TTC549 (cell line): Measurements from ENCODE around the gene RANBP17.
"Not testable (repeated sequence)": the region's sequence is repeated elsewhere in the genome, so short reads cannot be mapped to it uniquely, and the experiment has no call there.

Experiments
- FAIRE-seq: peaks from 2 replicates; lab custom pipeline; 2012; peaks lifted over from hg19 to GRCh38; lab: Jason Lieb, UNC

Gene RANBP17

DNA sequence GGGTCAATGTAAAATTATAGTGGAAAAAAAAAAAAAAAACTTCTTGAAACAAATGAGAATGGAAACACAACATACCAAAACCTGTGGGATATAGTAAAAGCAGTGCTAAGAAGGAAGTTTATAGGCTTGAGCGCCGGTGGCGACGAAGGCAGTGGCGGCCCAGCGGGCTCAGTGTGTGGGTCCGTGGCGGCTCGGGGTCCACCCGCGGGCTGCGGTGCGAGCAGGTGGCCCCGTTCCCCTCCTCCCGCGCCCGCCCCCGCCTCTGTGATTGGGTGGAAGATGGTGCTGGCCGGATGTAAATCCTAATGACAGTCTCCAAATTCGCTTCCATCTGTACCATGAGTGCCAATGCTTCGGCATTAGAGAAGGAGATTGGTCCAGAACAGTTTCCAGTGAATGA, 389.7 kb downstream of the RANBP17 start:
- FAIRE-seq, result no peak

DNA sequence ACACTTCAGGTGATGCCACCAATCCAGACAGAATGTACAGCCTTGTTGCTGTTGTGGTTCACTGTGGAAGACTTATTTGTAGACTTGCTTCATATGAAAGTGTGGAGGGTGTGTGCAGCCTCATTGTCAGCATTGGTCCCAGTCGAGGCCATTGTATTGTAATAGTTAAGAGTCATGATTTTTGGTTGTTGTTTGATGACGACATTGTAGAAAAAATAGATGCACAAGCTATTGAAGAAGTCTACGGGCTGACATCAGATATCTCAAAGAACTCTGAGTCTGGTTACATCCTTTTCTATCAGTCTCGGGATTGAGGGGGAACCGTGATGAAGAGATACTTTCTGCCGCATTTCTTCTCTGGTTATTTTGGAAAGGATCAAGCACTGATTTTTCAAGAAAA, 390.9 kb downstream of the RANBP17 start:
- no peak for FAIRE-seq

DNA sequence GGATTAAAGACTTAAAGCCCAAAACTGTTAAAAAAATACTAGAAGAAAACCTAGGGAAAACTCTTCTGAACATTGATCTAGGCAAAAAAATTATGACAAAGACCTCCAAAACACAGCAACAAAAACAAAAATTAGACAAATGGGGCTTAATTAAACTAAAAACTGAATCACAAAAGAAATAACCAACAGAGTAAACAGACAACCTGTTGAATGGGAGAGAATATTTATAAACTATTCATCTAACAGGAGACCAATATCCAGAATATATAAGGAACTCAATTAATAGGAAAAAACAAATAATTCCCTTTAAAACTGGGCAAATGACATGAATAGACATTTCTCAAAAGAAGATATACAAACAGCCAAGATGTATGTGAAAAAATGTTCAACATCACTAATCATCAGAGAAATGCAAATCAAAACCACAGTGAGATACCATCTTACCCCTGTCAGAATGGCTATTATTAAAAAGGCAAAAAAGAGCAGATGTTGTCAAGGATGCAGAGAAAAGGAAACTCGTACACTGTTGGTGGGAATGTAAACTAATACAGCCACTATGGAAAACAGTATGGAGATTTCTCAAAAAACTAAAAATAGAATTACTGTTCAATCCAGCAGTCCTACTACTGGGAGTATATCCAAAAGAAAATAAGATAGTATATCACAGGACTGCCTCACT, 397.1 kb downstream of the RANBP17 start:
- no peak for FAIRE-seq

DNA sequence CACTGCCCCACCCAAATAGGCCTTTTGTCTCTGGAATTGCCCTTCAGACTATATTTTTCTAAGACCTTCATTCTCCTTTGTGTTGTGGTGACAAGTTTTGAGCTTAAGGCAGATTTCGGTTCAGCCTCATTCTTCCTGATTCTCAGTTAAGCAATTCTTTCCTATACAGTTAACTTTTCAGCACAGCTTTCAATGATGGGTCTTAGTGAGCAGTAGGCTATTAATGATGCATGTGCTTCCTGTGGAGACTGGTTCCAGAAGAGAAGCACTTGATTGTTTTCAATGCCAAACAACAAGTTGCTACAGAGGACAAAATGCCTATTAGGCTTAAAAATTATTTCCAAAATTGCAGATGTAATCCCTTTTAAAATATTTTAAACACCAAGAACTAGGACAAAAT, 399.5 kb downstream of the RANBP17 start:
- no peak for FAIRE-seq

DNA sequence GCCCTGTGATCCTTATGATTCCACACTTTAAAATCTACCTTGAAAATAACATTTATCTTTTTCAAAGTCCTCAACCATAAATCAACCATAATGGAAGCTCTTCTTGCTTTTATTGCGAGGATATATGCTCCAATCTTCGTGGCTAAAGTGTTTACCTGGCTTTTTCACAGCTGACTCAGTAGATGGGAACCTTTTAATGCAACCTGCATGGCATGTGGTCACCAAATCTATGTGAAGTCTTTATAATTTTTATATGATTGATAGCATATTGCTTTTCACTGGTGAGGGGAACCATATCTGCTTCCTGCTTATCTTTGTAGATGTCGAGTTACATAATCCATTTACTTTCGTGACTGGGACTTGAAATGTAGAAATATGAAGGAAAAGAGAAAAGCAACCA, 400.1 kb downstream of the RANBP17 start:
- FAIRE-seq, result no peak

DNA sequence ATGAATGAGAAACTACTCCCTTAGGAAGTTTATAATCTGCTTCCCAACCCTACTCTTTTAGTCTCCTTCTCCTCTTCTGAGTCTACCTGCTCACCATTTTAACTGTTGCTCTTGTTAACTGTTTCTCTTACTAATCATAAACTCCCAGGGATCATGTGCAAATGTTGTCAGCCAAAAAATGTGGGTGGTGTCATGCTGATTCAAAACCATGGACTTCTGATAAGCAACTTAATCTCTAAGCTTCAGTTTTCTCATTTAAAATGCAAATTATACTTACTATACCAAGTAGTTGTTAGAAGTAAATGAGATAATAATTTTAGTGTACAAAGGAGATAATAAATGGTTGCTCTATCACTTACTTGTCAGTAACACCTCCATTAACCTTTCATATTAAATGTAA, 401.4 kb downstream of the RANBP17 start:
- no peak for FAIRE-seq

DNA sequence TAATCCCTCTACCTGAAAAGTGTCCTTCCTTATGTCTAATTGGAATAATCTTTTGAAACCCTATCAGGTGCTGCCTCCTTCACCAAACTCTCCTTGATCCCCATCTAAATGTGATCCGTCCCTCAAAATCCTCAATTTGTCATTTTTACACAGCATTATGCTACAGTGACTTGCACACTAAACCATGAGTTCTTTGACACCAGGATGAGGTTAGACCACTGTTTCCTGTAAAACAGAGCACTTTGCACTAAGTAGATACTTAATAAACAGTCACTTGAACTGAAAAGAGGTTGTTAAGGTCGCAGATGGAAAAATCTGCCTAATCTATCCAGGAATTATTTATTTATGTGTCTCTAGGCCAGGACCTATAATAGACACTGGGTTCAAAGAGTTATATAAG, 403.0 kb downstream of the RANBP17 start:
- no peak for FAIRE-seq

DNA sequence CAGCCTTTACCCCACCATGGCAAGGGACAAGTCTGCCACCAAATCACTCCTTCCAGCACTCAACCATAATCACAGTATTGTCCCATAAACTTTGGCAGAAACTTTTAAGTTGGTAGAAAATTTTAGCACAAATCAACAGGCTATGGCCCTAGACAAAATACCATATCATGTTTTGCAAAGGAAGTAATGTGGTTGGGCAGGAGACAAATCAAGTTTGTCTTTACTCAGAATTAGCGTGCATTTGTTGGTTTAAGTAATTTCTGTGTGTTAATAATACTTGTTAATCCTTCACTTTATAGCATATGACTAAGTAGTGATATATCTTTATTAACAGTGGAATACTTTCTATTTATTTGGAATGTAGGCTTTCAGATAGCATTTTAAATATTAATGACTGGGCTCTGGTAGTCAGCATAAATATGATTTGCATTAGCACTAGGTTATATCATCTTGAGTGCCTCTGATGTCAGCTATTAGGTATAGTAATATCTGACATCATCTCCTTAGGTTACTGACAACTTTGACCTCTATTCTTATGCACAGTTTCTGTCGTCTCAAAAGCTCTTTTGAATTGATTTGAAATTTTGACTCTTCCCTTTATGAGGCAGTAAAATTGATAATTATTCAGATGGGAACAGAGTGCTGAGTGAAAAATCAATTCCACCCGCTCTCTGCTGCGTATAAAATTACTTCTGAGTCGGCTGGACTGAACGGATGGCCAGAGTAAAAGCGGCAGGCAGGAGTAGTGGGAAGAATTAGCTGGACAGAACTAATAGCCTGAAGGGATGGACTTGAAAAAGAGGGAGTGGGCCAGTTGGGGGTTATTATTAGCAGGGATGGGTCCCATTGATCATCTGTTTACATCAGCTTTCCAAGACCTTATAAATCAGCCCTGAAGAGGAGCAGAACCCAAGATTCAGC, 407.1 kb downstream of the RANBP17 start:
- no peak for FAIRE-seq

DNA sequence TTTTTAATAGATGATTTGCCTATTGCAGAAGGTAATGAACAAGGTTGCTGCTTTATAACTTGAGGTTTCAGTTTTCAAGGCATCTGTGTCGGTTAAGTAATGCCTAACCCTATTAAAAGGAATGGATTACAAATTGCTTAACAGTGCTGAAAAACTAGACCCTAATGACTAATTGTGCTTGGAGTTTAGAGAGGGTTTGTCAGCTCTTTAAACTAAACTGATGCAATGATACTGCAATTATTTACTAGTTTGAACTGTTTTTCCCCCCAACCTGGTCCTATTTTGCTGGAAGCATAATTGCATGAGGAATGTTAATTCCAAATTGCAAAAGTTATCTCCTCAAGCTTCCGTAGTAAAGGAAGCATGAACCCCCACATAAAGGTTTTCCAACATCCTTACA, 407.9 kb downstream of the RANBP17 start:
- FAIRE-seq, result no peak

DNA sequence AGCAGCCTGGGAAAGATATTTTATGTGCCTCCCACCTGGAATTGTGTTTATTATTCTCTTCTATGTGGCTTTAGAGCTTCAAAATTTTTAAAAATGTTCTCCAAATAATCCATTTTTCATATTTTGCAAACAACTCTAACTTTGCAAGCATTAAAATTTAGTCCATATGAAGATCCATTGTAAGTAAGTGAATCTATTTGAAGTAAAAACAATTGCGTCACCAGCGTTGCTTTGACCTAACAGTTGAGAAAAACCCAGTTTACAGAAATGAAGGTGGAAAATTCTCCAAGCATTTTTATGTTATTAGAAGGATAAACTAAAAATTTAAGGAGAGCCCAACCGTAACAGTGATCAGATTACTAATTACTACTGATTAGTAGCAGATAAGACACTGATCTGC, 408.3 kb downstream of the RANBP17 start:
- FAIRE-seq, result no peak

DNA sequence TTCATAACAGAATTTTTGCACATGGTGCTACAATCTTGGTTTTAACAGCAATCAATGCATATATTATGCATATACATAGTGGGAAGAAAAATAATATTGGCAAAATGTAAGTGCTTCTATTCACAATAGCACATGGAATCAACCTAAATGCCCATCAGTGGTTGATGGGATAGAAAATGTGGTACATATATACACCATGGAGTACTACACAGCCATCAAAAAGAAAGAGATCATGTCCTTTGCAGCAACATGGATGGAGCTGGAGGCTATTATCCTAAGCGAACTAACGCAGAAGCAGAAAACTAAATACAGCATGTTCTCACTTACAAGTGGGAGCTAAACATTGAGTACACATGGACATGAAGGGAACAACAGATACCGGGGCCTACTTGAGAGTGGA, 410.0 kb downstream of the RANBP17 start:
- FAIRE-seq, result no peak

DNA sequence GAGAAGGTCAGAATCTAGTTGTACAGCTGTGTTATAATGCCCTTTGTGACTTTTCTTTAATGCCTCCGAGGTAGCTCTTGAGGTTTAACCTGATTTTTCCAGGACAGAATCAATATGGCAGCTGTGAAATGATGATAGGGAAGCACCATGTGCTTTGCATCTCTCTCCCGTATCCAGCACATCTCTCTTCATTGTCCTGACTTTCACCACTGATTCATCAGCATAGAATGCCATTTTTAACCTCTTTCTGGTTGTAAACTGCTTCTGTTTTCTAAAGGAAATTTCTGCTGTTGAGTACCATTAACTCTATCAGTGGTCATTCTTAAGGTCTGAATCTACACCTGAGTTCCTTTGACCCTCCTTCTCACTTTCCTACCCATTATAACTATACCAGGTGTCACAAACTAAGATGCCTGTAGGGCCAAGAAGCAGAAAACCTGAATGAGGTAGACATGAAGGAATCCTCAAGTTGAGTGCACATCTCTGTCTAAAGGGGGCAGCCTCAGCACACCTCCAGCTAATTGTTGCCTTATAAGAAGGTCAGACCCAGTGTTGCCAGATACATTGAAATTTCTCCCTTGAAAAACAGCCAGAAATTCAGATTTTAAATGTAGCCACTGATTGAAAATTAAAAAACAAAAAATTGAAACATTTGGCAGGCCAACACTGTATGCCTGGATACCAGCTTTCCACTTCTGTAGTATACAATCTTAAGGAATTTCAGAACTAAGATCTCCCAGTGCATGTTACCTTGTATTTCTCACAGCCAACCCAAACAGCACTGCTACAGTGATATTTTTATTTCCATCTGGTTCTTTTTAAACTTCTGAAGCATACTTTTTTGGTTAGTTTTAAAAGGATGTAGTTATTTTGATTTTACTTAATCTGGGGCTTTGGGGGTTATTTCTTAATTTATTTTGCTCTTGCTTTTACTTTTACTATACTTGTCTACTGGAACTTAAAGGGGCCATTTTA, 411.5 kb downstream of the RANBP17 start:
- no peak for FAIRE-seq

DNA sequence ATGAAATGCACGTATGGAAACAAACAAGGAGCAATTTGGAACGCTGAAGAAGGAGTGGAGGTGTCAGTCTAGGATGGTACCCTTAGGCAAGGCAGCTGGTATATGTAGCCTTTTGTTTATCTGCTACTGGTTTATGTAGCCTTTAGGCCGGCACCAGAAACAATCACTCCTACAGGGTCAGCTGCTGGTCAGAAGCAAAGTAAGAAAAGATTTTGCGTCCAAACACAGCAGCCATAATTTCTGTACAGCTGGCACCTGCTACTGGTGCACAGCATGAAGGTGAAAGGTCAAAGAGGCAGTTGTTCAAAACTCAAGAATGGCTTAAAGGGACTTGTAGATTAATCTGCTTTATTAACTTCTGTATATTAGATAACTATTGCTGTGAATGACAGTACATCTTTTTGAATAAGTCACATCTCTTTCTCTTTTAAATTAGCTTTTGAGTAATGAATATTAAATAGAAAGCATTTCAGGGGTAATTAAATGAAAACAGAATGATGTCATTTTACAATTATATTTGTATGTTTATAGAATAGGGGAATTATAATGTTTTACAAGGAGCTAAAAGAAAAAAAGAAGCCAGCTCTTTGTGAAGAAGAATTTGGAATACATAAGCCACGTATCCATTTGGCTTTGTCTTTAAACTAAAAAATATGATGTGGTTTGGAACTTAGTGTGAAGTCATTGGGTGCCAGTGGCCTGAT, 414.2 kb downstream of the RANBP17 start:
- no peak for FAIRE-seq

DNA sequence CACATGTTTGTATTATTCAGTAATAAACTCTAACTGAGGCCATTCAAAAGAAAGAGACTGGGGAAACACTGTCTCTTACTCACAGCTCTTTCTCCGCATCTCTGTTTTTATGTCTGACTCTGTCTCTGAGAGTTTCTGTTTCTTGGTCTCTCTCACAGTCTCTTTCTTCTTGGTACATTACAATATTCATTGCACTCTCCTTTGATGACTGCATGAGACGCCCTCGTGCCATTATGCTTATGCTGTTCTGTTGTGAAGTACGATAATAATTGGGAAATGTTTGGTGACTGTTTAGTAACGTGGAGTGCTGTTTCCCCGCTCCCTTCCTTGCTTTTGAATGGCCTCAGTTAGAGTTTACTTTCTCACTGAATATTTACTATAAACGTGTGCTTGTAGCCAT, 421.9 kb downstream of the RANBP17 start:
- FAIRE-seq, result no peak

DNA sequence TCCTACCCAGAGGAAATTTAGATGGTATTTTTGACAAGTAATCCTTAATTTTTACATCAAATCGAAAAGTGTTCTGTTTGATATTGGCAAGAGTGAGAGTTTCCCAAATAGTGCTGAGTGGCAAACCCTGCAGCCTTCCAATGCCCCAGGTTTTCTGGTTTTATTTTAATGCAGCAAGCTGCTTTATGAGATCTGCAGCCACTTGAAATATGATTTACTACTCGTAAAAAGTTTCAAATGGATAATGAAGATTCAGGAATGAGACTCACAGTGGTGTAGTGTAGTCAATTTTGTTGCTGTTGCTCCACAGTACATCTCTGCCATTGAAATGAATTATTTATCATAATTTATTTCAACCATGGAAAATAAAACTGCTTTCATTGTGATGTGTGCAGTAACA, 423.6 kb downstream of the RANBP17 start:
- FAIRE-seq, result no peak

DNA sequence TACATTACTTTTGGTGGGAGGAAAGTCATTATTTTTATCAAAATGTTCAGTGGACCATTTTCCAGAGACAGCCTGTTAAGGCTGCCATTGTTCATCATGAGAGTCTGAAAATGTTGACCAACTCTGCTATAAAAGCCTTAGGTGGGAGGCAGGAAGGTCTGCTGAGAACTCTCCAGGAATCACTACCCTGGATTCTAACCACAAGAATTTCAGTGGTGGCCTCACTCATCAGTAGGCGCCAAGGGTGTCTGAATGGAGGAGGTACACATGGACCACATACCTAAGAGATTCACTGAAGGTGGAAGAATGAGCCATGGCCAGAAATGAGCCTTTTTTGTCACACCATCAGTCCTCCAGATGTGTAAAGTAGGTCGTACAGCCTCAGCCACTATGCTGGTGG, 426.2 kb downstream of the RANBP17 start:
- no peak for FAIRE-seq

DNA sequence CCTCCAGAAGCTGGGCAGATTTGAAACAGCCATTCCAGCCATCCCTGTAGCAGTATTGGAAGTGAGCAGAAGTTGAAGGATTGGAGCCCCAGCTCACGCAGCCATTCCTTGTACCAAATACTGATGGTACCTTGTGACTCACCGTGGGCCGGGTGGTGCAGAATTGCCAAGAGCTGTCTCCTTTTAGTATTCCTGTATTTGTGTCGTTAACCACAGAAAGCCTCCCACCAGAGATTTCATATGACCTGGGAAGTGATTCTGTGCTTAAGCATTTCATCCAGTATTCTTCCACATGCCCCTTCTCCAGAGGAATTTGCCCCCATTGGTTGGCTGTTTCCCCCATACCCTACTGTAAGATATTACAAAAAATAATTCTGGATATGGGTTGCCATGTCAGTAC, 429.6 kb downstream of the RANBP17 start:
- no peak for FAIRE-seq

DNA sequence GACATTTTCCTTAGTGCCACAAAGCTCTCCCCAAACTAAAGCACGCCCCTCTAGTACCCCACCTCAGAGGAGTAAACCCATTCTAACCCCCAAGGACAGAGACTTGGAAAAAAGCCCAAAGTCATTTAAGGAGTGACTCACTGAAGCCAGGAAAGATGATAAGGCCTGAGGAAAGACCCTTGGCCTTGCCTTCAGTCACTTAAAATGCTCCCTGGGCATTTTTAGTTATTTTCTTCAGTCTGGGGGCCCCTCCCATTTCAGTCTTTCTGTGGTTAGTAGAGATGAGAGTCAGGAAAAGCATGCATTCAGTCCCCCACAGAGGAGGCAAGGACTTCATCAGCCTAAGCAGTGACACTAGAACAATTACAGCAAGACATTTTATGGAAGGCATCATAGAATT, 433.5 kb downstream of the RANBP17 start:
- FAIRE-seq, result no peak

DNA sequence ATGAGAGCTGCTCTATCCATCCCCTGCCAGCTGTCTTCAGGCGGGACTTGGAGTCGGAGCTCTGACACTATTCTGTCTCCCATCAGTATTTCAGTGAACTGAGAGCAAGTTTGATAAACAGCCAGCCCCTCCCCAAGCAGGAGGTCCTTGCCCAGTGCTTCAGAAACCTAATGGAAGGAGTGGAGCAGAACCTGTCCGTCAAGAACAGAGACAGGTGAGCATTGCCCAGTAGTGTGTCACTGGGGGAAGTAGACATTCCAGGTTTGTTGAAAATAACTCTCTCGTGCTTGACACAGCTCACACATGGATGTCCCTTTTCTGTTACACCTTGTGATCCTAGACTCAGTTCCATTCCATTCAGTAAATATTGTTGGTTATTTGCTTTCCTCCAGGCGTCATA, 434.0 kb downstream of the RANBP17 start:
- no peak for FAIRE-seq

DNA sequence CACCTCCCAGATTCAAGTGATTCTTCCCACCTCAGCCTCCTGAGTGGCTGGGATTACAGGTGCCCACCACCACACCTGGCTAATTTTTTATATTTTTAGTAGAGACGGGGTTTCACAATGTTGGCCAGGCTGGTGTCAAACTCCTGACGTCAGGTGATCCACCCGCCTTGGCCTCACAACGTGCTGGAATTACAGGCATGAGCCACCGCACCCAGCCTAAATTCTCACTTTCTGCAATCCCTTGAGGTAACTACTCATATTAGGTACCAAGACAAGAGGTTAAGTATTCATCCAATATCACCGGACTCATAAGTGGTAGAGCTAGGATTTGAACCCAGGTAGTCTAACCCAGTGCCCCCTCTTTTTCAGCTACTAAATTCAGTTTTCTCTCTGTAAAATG, 436.1 kb downstream of the RANBP17 start:
- not testable (repeated sequence) for FAIRE-seq

DNA sequence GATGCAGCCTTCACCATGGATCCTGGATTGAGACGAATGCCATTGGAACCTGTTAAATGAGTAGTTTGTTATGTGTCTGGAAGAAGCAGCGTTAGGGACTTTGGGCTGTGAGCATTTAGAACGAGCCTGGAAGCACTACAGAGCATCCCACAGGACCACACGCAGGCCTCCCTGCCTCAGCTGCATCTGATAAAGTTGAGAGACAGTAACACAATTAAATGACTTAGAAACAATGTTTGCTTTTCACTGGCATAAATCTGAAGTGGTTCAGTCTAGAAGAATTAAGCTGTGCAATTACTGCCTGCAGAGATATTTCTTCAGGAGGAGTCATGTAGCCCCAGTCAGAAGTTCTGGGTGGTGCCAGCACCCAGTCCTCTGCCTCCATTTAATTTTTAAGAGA, 437.4 kb downstream of the RANBP17 start:
- no peak for FAIRE-seq

DNA sequence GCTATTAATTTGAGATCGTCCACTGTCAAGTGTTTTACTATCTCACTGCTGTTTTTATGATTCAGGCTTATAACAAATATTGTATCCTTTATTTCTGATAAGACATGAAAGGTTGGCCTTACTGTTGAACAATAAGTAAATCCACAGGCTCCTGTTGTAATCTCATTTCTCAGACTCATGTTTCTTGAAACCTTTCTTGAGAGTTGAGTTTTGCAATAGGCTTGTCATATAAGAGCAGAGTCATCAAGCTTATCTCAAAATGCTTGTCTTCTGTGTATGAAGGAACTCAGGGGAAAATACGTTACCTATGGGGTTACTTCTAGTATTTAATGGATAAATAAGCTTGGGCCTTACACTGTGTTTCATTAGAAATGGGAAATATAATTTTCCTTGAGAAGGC, 438.0 kb downstream of the RANBP17 start:
- FAIRE-seq, result no peak
